Measurements from ENCODE around the gene TPCN2. TPM values are rescaled to one million over a fixed set of nuclear protein-coding genes. Genes with fewer than 3 reads are reported as not detected.
A peak's percentile ranks its signal among the peaks of the same experiment; 100 is the strongest.

TPCN2 gene
- total and polyA plus RNA-seq, 11 donors = 4.1 to 17.6 (median 7.5) TPM

- Histone ChIP-seq H3K36me3 (peaks cover 0 to 18% (median 0%) of the 10 kb centered on the region in 9 donors), H3K9me3 (no peaks in the 10 kb centered on the region), H3K4me1 (peaks cover 0 to 54% (median 32%) of the 10 kb centered on the region in 12 donors), H3K4me3 (peak overlapping the region in 1 of 12 donors; percentile 65), H3K27me3 (peaks cover 0 to 42% (median 4%) of the 10 kb centered on the region in 9 donors), H3K27ac (peak overlapping the region in 7 of 12 donors; percentile 1 to 93 (median 78))
- intact Hi-C loops (cut with DNase I) = loop anchor here in 2 of 10 donors (5.0 kb wide), 2 partner anchors 78 to 117 kb away; no protein-coding TSS in a partner anchor
- DNase-seq (no peak), ATAC-seq (no peak)
- no peak for TF ChIP-seq POLR2A (IDR thresholded peaks at IDR 0.05)
- TF ChIP-seq CTCF (IDR thresholded peaks at IDR 0.05) = no peak
- 65 to 76% (median 74%) methylated on average over 9 to 16 of the region's 16 CpGs for WGBS, 4 donors
Measured at GRCh38 chr11:69009441-69010211, 39.1 kb upstream of the TPCN2 start.

GRCh38 chr11:69010361-69010891 is 38.3 kb upstream of the TPCN2 start:
- ATAC-seq = peak in 1 of 4 donors; percentile 20
- Histone ChIP-seq H3K4me3 (peak overlapping the region in 10 of 12 donors; percentile 24 to 65 (median 50)), H3K27me3 (peaks cover 0 to 43% (median 4%) of the 10 kb centered on the region in 9 donors), H3K36me3 (peaks cover 0 to 10% (median 0%) of the 10 kb centered on the region in 9 donors), H3K9me3 (no peaks in the 10 kb centered on the region), H3K4me1 (peaks cover 0 to 58% (median 32%) of the 10 kb centered on the region in 12 donors), H3K27ac (peak overlapping the region in 10 of 12 donors; percentile 23 to 93 (median 72))
- intact Hi-C loops (cut with DNase I) = loop anchor here in 2 of 10 donors (5.0 kb wide), 2 partner anchors 77 to 118 kb away; no protein-coding TSS in a partner anchor
- DNase-seq = no peak
- TF ChIP-seq POLR2A (IDR thresholded peaks at IDR 0.05) = no peak
- TF ChIP-seq CTCF (IDR thresholded peaks at IDR 0.05) = no peak
- WGBS, 4 donors = 40 to 62% (median 43%) methylated on average over 9 of the region's 9 CpGs

GRCh38 chr11:69010964-69011623 is 37.6 kb upstream of the TPCN2 start:
- H3K27ac ChIP-seq = peak overlapping the region in 10 of 12 donors; percentile 23 to 93 (median 72)
- H3K27me3 ChIP-seq = peaks cover 0 to 43% (median 4%) of the 10 kb centered on the region in 9 donors
- H3K4me3 ChIP-seq = peak overlapping the region in 11 of 12 donors; percentile 24 to 65 (median 49)
- TF ChIP-seq CTCF (IDR thresholded peaks at IDR 0.05) (no peak), POLR2A (IDR thresholded peaks at IDR 0.05) (peak in 1 of 2 donors; percentile 29)
- peaks cover 0 to 58% (median 32%) of the 10 kb centered on the region in 12 donors for H3K4me1 ChIP-seq
- DNase-seq (peak; percentile 67 to 86 (median 79)), ATAC-seq (peak in 3 of 4 donors; percentile 61 to 67 (median 64))
- H3K36me3 ChIP-seq = peaks cover 0 to 4% (median 0%) of the 10 kb centered on the region in 9 donors
- H3K9me3 ChIP-seq = no peaks in the 10 kb centered on the region
- 14 to 41% (median 16%) methylated on average over 16 to 43 of the region's 43 CpGs for WGBS, 4 donors
- intact Hi-C loops (cut with DNase I) = loop anchor here in 2 of 10 donors (5.0 kb wide), 2 partner anchors 76 to 119 kb away; no protein-coding TSS in a partner anchor

Measured in heart left ventricle (tissue), 16 donors.